Measurements from ENCODE around the gene CREB3L1.
A peak's percentile ranks its signal among the peaks of the same experiment; 100 is the strongest.

Gene CREB3L1

DNA sequence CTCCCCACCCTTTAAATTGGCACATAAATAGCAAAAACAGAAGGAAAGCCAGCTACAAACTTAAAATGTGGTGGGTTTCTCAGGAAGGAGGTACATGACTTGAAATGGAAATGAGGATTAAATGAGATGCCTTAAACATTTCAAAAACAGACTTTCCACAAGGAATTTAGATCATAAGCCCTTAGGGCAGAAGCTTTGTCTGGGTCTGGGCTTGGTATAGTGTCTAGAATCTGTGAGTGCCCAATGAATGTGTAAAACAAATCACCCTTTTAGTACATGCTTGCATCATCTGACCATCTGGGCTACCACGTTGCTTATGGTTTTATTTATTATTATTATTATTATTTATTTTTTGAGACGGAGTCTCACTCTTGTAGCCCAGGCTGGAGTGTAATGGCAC is 37.1 kb upstream of the CREB3L1 start:
- H3K27me3 ChIP-seq (ENCODE audit: low read length), result no peaks in the 10 kb centered on the region
- H3K9me3 ChIP-seq (ENCODE audit: insufficient read depth, low read length), result no peaks in the 10 kb centered on the region
- no peaks in the 10 kb centered on the region for H3F3A ChIP-seq (ENCODE audit: insufficient read depth)
- no peaks in the 10 kb centered on the region for H3K9me2 ChIP-seq (replicated peaks; ENCODE audit: insufficient read depth, low read length)
- H3K4me2 ChIP-seq (ENCODE audit: low read depth, low read length, poor library complexity, severe bottlenecking), result no peak overlapping the region
- H2AFZ ChIP-seq (ENCODE audit: low read depth, low read length, severe bottlenecking), result no peak overlapping the region
- no peak overlapping the region for H3K27ac ChIP-seq (ENCODE audit: low read depth, low read length)
- H3K4me3 ChIP-seq (ENCODE audit: insufficient read depth, low read length, poor library complexity, severe bottlenecking), result no peak overlapping the region
- H3K36me3 ChIP-seq (ENCODE audit: low read length), result no peaks in the 10 kb centered on the region
- TF ChIP-seq EZH2phosphoT487 (conservative IDR thresholded peaks at IDR 0.05; ENCODE audit: low read length) (no peak), CTCF (IDR thresholded peaks at IDR 0.05; ENCODE audit: insufficient read depth, low read length, poor library complexity, severe bottlenecking) (no peak)
- no peaks in the 10 kb centered on the region for H3K79me2 ChIP-seq (ENCODE audit: insufficient read depth, low read length)
- H4K20me1 ChIP-seq (ENCODE audit: low read depth, low read length), result no peaks in the 10 kb centered on the region
- no peak overlapping the region for H3K9ac ChIP-seq (ENCODE audit: low read length)

GRCh38 chr11:46240861-46241260 is 36.6 kb upstream of the CREB3L1 start:
- H3K36me3 ChIP-seq (ENCODE audit: low read length), result no peaks in the 10 kb centered on the region
- H3K9ac ChIP-seq (ENCODE audit: low read length), result no peak overlapping the region
- no peak overlapping the region for H3K27ac ChIP-seq (ENCODE audit: low read depth, low read length)
- no peaks in the 10 kb centered on the region for H3F3A ChIP-seq (ENCODE audit: insufficient read depth)
- no peaks in the 10 kb centered on the region for H3K9me2 ChIP-seq (replicated peaks; ENCODE audit: insufficient read depth, low read length)
- H3K4me2 ChIP-seq (ENCODE audit: low read depth, low read length, poor library complexity, severe bottlenecking), result no peak overlapping the region
- no peaks in the 10 kb centered on the region for H3K9me3 ChIP-seq (ENCODE audit: insufficient read depth, low read length)
- H3K4me3 ChIP-seq (ENCODE audit: insufficient read depth, low read length, poor library complexity, severe bottlenecking), result no peak overlapping the region
- no peaks in the 10 kb centered on the region for H3K27me3 ChIP-seq (ENCODE audit: low read length)
- no peak overlapping the region for H2AFZ ChIP-seq (ENCODE audit: low read depth, low read length, severe bottlenecking)
- H3K79me2 ChIP-seq (ENCODE audit: insufficient read depth, low read length), result no peaks in the 10 kb centered on the region
- TF ChIP-seq EZH2phosphoT487 (conservative IDR thresholded peaks at IDR 0.05; ENCODE audit: low read length) (no peak), CTCF (IDR thresholded peaks at IDR 0.05; ENCODE audit: insufficient read depth, low read length, poor library complexity, severe bottlenecking) (no peak)
- no peaks in the 10 kb centered on the region for H4K20me1 ChIP-seq (ENCODE audit: low read depth, low read length)

GRCh38 chr11:46242041-46242951 is 35.2 kb upstream of the CREB3L1 start:
- Histone ChIP-seq H3K79me2 (ENCODE audit: insufficient read depth, low read length) (no peaks in the 10 kb centered on the region), H2AFZ (ENCODE audit: low read depth, low read length, severe bottlenecking) (peak overlapping the region; percentile 94), H3K27ac (ENCODE audit: low read depth, low read length) (no peak overlapping the region), H3K9me2 (replicated peaks; ENCODE audit: insufficient read depth, low read length) (no peaks in the 10 kb centered on the region), H3K9me3 (ENCODE audit: insufficient read depth, low read length) (no peaks in the 10 kb centered on the region), H3K36me3 (ENCODE audit: low read length) (no peaks in the 10 kb centered on the region), H3K9ac (ENCODE audit: low read length) (peak overlapping the region; percentile 65), H3K4me3 (ENCODE audit: insufficient read depth, low read length, poor library complexity, severe bottlenecking) (peak overlapping the region; percentile 49), H3K27me3 (ENCODE audit: low read length) (no peaks in the 10 kb centered on the region), H4K20me1 (ENCODE audit: low read depth, low read length) (no peaks in the 10 kb centered on the region), H3K4me2 (ENCODE audit: low read depth, low read length, poor library complexity, severe bottlenecking) (peak overlapping the region; percentile 99), H3F3A (ENCODE audit: insufficient read depth) (no peaks in the 10 kb centered on the region)
- TF ChIP-seq EZH2phosphoT487 (conservative IDR thresholded peaks at IDR 0.05; ENCODE audit: low read length) (no peak), CTCF (IDR thresholded peaks at IDR 0.05; ENCODE audit: insufficient read depth, low read length, poor library complexity, severe bottlenecking) (no peak)
